ENCODE results near the gene BTLA. TPM values are rescaled to one million over a fixed set of nuclear protein-coding genes. Genes with fewer than 3 reads are reported as not detected.

BTLA gene
- total and polyA plus RNA-seq, 2 of the 13 experiments (the other 11 are each of a cell fraction or from before 2014, with no cell fraction given): not detected

GRCh38 chr3:112415390-112415789 is 83.9 kb downstream of the BTLA start (continued):
- TF ChIP-seq THRA (CRISPR knock-in tag; IDR thresholded peaks at IDR 0.05; ENCODE audit: borderline replicate concordance): no peak
- TF ChIP-seq TSC22D2 (CRISPR knock-in tag; IDR thresholded peaks at IDR 0.05; ENCODE audit: borderline replicate concordance): no peak
- TF ChIP-seq RAD21 (CRISPR knock-in tag; IDR thresholded peaks at IDR 0.05): no peak

Other genes starting within 250 kb of the BTLA start
- not detected in 2 replicates for gene SLC9C1, start 205.3 kb downstream of the BTLA start, total RNA-seq (2016; rRNA removed; fragmentation: Illumina TruSeq; extraction: Trizol)
- gene SLC9C1, start 205.3 kb downstream of the BTLA start, polyA plus RNA-seq (2011; rRNA removed): not detected in 2 replicates
- gene CD200, start 166.3 kb downstream of the BTLA start, total RNA-seq (2016; rRNA removed; fragmentation: Illumina TruSeq; extraction: Trizol): not detected in 2 replicates
- not detected in 2 replicates for gene CD200, start 166.3 kb downstream of the BTLA start, polyA plus RNA-seq (2011; rRNA removed)
- 34.8 and 43.3 TPM in 2 replicates for gene ATG3, start 62.5 kb upstream of the BTLA start, total RNA-seq (2016; rRNA removed; fragmentation: Illumina TruSeq; extraction: Trizol)
- gene ATG3, start 62.5 kb upstream of the BTLA start, polyA plus RNA-seq (2011; rRNA removed): 15.0 and 19.6 TPM in 2 replicates
- 26.5 and 36.4 TPM in 2 replicates for gene SLC35A5, start 62.6 kb upstream of the BTLA start, total RNA-seq (2016; rRNA removed; fragmentation: Illumina TruSeq; extraction: Trizol)
- 13.2 and 15.5 TPM in 2 replicates for gene SLC35A5, start 62.6 kb upstream of the BTLA start, polyA plus RNA-seq (2011; rRNA removed)
- not detected in 2 replicates for gene CCDC80, start 141.7 kb upstream of the BTLA start, total RNA-seq (2016; rRNA removed; fragmentation: Illumina TruSeq; extraction: Trizol)
- not detected in 2 replicates for gene CCDC80, start 141.7 kb upstream of the BTLA start, polyA plus RNA-seq (2011; rRNA removed)

Data from HepG2 (cell line).